Caco-2 (cell line): ENCODE results near the gene TRAF4. TPM values are rescaled to one million over a fixed set of nuclear protein-coding genes. Genes with fewer than 3 reads are reported as not detected.
A peak's percentile ranks its signal among the peaks of the same experiment; 100 is the strongest.

Experiments
- Bru-seq: library from RNA; stranded (reverse); fragments of 400-500 nt; gene quantifications from one replicate; lab custom pipeline; 2021; lab: Mats Ljungman, UMichigan
- BruChase-seq, 2 experiments: library from RNA; stranded (reverse); fragments of 400-500 nt; gene quantifications; one replicate each; lab custom pipeline; 2021; lab: Mats Ljungman, UMichigan
- BruUV-seq: library from RNA; stranded (reverse); fragments of 400-500 nt; replicated peaks from 2 replicates; lab custom pipeline; 2021; lab: Mats Ljungman, UMichigan
- CTCF ChIA-PET: fragments of 300-600 bp; sonication (Branson Sonifier 250); formaldehyde crosslinking; loops from one replicate; lab custom pipeline; 2022; ENCODE audit warnings: antibody characterized with exemption; lab: Charles Lee
- POLR2A ChIA-PET: fragments of 300-600 bp; sonication (Branson Sonifier 250); formaldehyde crosslinking; loops from one replicate; lab custom pipeline; 2022; ENCODE audit warnings: antibody characterized with exemption; lab: Charles Lee
- DNase-seq, 2 experiments: peaks; one replicate each; pipeline versions ENCODE4 v3.0.0 to v3.0.0-alpha.2; 2020 to 2022
- H3K27me3 ChIP-seq: replicated peaks from 2 replicates; pipeline ENCODE4 v1.6.0; 2011; ENCODE audit warnings: low read length; ENCODE audit not compliant: control insufficient read depth, insufficient read depth
- H3K36me3 ChIP-seq: 2 replicates; pipeline ENCODE4 v1.5.1; 2011; ENCODE audit warnings: low read length; ENCODE audit not compliant: control insufficient read depth, insufficient read depth
- H3K4me1 ChIP-seq: fragments of 250-450 bp; sonication (Bioruptor Pico); 2 replicates; pipeline ENCODE4 v1.5.1; 2020; ENCODE audit warnings: mild to moderate bottlenecking
- H3K4me3 ChIP-seq: 2 replicates; pipeline ENCODE4 v1.5.1; 2011; ENCODE audit warnings: low read depth, mild to moderate bottlenecking, control low read depth, low read length
- H3K9me3 ChIP-seq: fragments of 250-450 bp; sonication (Bioruptor Pico); 2 replicates; pipeline ENCODE4 v1.5.1; 2020; ENCODE audit warnings: mild to moderate bottlenecking, moderate library complexity
- H3K27ac Mint-ChIP-seq: one replicate; pipeline ENCODE4 v1.8.0; 2022; ENCODE audit warnings: mixed read lengths; ENCODE audit not compliant: unreplicated experiment
- H3K27me3 Mint-ChIP-seq: one replicate; pipeline ENCODE4 v1.8.0; 2022; ENCODE audit warnings: mixed read lengths; ENCODE audit not compliant: insufficient read depth, unreplicated experiment
- H3K36me3 Mint-ChIP-seq: one replicate; pipeline ENCODE4 v1.8.0; 2022; ENCODE audit warnings: mild to moderate bottlenecking, mixed read lengths; ENCODE audit not compliant: insufficient read depth, unreplicated experiment
- H3K4me1 Mint-ChIP-seq: one replicate; pipeline ENCODE4 v1.8.0; 2022; ENCODE audit warnings: low read depth, mixed read lengths; ENCODE audit not compliant: unreplicated experiment
- H3K4me3 Mint-ChIP-seq: one replicate; pipeline ENCODE4 v1.8.0; 2022; ENCODE audit warnings: mild to moderate bottlenecking, moderate library complexity, mixed read lengths; ENCODE audit not compliant: unreplicated experiment
- H3K9me3 Mint-ChIP-seq: one replicate; pipeline ENCODE4 v1.8.0; 2022; ENCODE audit warnings: mixed read lengths; ENCODE audit not compliant: unreplicated experiment
- intact Hi-C: fragments of 100-400 bp; cut with micrococcal nuclease; formaldehyde crosslinking; loops from one replicate; pipeline ENCODE4 v1.10.0; 2022; ENCODE audit not compliant: unreplicated experiment
- long read RNA-seq: library from polyadenylated mRNA; stranded (forward); transcript quantifications from one replicate; pipeline ENCODE4 v2.0.0, GENCODE V29; 2022
- total RNA-seq: library from RNA; stranded (reverse); gene quantifications from 2 replicates; pipeline ENCODE4 v1.2.3, GENCODE V29; 2022
- TF ChIP-seq, protein P1 (sequence below), 2 experiments: fragments of 200-600 bp in 1 of 2; IDR thresholded peaks; 1 replicate in 1 of 2; 2 replicates in 1 of 2; pipeline versions ENCODE4 v1.5.1 to v1.8.0; 2011 to 2022; ENCODE audit warnings: antibody characterized with exemption in 1 of 2, control low read depth in 1 of 2, inconsistent platforms in 1 of 2, low read depth in 1 of 2, low read length in 1 of 2, mild to moderate bottlenecking in 1 of 2, moderate library complexity in 1 of 2; ENCODE audit not compliant: insufficient read depth in 1 of 2, severe bottlenecking in 1 of 2, unreplicated experiment in 1 of 2

The TRAF4 gene, protein sequence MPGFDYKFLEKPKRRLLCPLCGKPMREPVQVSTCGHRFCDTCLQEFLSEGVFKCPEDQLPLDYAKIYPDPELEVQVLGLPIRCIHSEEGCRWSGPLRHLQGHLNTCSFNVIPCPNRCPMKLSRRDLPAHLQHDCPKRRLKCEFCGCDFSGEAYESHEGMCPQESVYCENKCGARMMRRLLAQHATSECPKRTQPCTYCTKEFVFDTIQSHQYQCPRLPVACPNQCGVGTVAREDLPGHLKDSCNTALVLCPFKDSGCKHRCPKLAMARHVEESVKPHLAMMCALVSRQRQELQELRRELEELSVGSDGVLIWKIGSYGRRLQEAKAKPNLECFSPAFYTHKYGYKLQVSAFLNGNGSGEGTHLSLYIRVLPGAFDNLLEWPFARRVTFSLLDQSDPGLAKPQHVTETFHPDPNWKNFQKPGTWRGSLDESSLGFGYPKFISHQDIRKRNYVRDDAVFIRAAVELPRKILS
- 140 and 154 TPM in 2 replicates for total RNA-seq
- Bru-seq, nascent RNA = percentile 89 among the genes with signal in this experiment
- percentile 93 among the genes with signal in this experiment for BruChase-seq, experiment 1, labeled RNA remaining after a 2-hour chase
- BruChase-seq, experiment 2, labeled RNA remaining after a 6-hour chase = percentile 87 among the genes with signal in this experiment
- long read RNA-seq, transcript TRAF4-201 (7 exons, 2,923 nt) = major isoform, 13 of 28 reads
- long read RNA-seq, partial matches to known transcripts = 3 of 28 reads
- long read RNA-seq, other reads (novel, unspliced or antisense) = 12 of 28 reads

DNA sequence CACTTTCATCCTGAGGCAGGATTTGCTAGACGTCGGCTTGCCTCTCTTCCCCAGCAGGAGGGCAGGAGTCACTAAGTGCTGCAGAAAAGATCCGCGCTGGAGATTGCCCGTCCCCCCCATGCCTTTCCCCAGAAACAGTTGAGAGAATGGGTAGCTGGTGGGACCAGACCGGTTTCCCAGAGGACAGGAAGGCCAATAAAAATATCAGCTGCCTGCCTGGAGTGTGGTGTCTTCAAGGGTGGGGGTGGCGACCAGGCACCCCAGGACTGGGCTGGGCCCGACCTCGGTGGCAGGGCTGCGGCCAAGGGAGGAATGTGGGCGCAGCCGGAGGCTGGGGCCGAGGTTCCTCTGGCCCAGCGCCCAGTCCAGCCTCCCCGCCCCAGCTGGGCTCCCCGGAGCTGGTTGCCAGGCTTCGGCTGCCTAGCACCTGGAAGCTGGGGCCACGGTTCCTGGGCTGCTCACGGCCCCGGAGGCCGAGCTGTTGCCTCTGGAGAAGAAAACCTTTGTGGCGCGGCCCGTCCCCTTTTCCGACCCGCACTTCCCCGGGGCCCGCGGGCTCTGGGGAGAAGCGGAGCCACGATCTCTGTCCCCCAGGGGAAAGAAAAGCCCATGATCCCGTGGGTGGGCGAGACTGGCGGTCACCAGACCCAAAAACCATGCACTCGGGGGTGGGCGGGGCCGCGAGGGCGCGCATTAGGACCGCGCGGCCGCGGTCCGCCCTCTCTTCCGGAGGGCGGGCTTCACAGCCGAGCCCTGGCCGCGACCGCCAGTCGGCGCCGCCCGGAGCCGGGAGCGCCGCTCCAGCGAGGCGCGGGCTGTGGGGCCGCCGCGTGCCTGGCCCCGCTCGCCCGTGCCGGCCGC lies at the start of gene TRAF4:
TSS of gene TRAF4 (plus strand) at position 769 of the 861 bp plus-strand sequence. CDS start 102 bp downstream, outside the sequence.
- TF ChIP-seq, protein P1, sequence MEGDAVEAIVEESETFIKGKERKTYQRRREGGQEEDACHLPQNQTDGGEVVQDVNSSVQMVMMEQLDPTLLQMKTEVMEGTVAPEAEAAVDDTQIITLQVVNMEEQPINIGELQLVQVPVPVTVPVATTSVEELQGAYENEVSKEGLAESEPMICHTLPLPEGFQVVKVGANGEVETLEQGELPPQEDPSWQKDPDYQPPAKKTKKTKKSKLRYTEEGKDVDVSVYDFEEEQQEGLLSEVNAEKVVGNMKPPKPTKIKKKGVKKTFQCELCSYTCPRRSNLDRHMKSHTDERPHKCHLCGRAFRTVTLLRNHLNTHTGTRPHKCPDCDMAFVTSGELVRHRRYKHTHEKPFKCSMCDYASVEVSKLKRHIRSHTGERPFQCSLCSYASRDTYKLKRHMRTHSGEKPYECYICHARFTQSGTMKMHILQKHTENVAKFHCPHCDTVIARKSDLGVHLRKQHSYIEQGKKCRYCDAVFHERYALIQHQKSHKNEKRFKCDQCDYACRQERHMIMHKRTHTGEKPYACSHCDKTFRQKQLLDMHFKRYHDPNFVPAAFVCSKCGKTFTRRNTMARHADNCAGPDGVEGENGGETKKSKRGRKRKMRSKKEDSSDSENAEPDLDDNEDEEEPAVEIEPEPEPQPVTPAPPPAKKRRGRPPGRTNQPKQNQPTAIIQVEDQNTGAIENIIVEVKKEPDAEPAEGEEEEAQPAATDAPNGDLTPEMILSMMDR (IDR thresholded peaks at IDR 0.05; ENCODE audit: insufficient read depth in 1 of 2, low read depth in 1 of 2, low read length in 1 of 2, severe bottlenecking in 1 of 2, unreplicated experiment in 1 of 2) = peak in 1 of 2 experiments; percentile 18

DNA sequence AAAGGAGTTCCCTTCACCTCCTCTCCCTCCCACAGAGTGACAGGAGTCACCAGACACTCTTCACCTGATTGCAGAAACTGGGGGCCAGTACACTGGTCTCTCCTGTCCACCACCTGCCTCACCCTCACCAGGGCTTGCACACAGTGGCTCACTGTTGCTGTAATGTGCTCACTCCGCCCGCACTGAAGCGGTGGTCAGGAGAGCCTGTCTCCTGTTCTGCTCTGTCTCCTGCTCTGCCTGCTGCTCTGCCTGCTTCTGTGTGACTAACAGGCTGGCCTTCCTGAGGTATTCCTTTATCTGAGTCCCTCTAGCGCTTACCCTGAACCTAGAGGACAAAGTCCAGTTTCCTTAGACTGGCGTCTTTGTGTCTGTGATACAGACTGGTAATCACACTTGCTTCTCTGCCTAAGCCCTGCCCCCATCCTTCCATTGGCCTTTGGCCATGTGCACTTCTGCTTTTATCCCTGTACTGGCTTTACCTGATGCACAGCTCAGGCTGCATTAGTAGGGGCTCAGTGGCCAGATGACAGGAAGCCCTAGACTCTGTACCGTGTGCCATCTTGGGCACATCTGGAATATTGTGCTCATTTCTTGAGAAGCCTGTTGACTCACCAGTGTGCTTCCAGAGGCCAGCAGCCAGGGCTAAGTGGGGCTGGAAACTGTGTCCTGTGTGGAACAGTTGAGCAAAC lies 45.4 kb upstream of the TRAF4 start:
- Mint-ChIP-seq H3K27me3 (no peaks in the 10 kb centered on the region), H3K4me3 (peak overlapping the region; percentile 52), H3K36me3 (peaks cover 100% of the 10 kb centered on the region), H3K4me1 (peaks cover 26% of the 10 kb centered on the region), H3K27ac (peak overlapping the region; percentile 87), H3K9me3 (no peaks in the 10 kb centered on the region)
- intact Hi-C loops = loop anchor here (1.0 kb wide), 7 partner anchors 13 to 45 kb away; partner anchors contain the start of genes PROCA1, RPL23A and SUPT6H
- TF ChIP-seq, protein P1 (IDR thresholded peaks at IDR 0.05; ENCODE audit: insufficient read depth in 1 of 2, low read depth in 1 of 2, low read length in 1 of 2, severe bottlenecking in 1 of 2, unreplicated experiment in 1 of 2) = peak in 1 of 2 experiments; percentile 14
- Histone ChIP-seq H3K27me3 (no peaks in the 10 kb centered on the region), H3K36me3 (peaks cover 26% of the 10 kb centered on the region), H3K4me1 (peaks cover 31% of the 10 kb centered on the region), H3K9me3 (no peaks in the 10 kb centered on the region), H3K4me3 (no peak overlapping the region)
- POLR2A ChIA-PET = interaction anchor here (1.2 to 3.7 kb wide), 4 partner anchors 12 to 36 kb away, joined by 7 to 29 read pairs (median 14); partner anchors contain the start of genes PROCA1, RPL23A, SDF2 and SUPT6H
- peak; percentile 94 to 95 for DNase-seq
- BruUV-seq = no TSS peak
- CTCF ChIA-PET = interaction anchor here (0.9 to 1.6 kb wide), 4 partner anchors 13 to 51 kb away, joined by 3 to 11 read pairs (median 4); partner anchors contain the start of genes RPL23A and TLCD1

More for the DNA sequence above, at the start of gene TRAF4:
- intact Hi-C loops = loop anchor here (1.0 to 5.0 kb wide), 3 partner anchors 16 to 209 kb away; partner anchors contain the start of gene PHF12
- TSS peak; percentile 73 for BruUV-seq
- Mint-ChIP-seq H3K4me1 (peaks cover 12% of the 10 kb centered on the region), H3K9me3 (no peaks in the 10 kb centered on the region), H3K36me3 (peaks cover 66% of the 10 kb centered on the region), H3K27ac (peak within 1 kb of the TSS; percentile 96), H3K4me3 (peak within 1 kb of the TSS; percentile 95), H3K27me3 (no peaks in the 10 kb centered on the region)
- peak within 1 kb of the TSS; percentile 68 for H3K4me3 ChIP-seq
- POLR2A ChIA-PET = interaction anchor here (0.7 to 8.1 kb wide), 6 partner anchors 16 to 208 kb away, joined by 3 to 165 read pairs (median 7); partner anchors contain the start of genes NEK8, PHF12, RPL23A and SDF2
- CTCF ChIA-PET = interaction anchor here (0.7 to 2.6 kb wide), 5 partner anchors 16 to 1991 kb away, joined by 3 to 54 read pairs (median 5); partner anchors contain the start of genes BLTP2, NEK8, RPL23A and TLCD1
- H3K36me3 ChIP-seq = peaks cover 14% of the 10 kb centered on the region
- H3K4me1 ChIP-seq = peaks cover 40% of the 10 kb centered on the region
- no peaks in the 10 kb centered on the region for H3K9me3 ChIP-seq
- H3K27me3 ChIP-seq = no peaks in the 10 kb centered on the region
- peak; percentile 83 to 89 for DNase-seq
